Glomerular endothelial cell (primary cell): ENCODE data around the gene PPM1B. TPM values are rescaled to one million over a fixed set of nuclear protein-coding genes. Genes with fewer than 3 reads are reported as not detected.
"Not testable (repeated sequence)": the region's sequence is repeated elsewhere in the genome, so short reads cannot be mapped to it uniquely, and the experiment has no call there.

Experiments used
- DNase-seq: peaks from one replicate; pipeline ENCODE4 v3.0.0-alpha.2; 2011; ENCODE audit warnings: low read depth, low spot score; ENCODE audit errors: extremely low read depth
- total RNA-seq: library from RNA; depleted of rRNA; stranded (reverse); fragments of >200 nt; gene quantifications from 2 replicates; pipeline ENCODE4 v1.2.3, GENCODE V29; 2015

PPM1B gene
- 15.5 and 16.3 TPM in 2 replicates for total RNA-seq

- DNase-seq = no peak
Observed at GRCh38 chr2:44168681-44169154, at the start of gene PPM1B. Gene PPM1B (plus strand): TSS chr2:44168875. CDS start chr2:44201200, 32,325 bp downstream.

DNA sequence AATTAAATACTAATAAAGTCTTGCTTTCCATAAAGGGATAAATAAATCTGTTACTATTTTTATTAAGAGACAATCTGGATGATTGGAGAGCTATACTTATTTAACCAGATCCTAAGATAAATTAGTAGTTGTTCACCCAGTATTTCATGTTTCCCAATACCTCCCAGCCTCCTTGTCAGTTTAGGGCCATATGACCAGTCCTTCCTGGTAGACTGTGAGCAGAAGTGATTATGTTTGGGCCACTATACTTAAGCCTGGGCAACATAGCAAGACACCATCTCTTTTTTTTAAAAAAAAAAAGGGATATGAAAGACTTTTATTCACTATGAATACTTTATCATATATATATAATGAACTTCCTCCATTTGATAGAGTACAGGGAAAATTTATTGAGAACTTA, 48.8 kb upstream of the PPM1B start:
- no peak for DNase-seq

DNA sequence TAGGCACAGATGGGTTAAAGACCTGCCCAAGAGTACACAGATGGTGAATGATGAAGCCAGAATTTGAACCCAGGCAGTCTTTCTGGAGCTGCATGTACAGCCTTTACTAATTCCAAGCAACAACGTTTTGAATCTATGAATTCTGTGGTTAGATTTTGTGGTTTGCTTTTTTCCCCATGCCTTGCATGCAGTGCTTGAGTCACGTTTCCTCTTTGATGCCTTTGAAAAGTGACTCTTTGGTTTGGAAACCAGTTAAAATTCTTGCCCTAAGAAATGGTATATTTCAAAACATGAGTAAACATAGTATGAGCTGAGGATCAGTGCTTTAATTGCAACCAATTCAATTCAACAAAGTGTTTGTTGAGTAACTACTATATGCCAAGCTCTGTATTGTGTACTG, 48.2 kb upstream of the PPM1B start:
- DNase-seq = no peak

DNA sequence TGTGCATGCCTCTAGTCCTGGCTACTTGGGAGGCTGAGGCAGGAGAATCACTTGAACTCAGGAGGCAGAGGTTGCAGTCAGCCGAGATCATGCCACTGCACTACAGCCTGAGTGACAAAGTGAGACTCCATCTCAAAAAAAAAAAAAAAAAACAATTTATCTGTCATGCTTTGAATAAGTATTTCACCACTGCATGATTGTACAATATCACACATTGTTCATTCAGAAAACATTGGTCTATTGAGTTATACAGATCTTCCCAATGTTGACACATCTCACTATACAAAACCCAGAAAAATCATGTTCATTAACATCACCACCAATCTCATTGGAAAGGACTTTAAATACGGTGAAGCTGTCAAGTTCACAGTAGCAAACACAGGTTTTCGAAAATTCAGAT, 46.8 kb upstream of the PPM1B start:
- no peak for DNase-seq

DNA sequence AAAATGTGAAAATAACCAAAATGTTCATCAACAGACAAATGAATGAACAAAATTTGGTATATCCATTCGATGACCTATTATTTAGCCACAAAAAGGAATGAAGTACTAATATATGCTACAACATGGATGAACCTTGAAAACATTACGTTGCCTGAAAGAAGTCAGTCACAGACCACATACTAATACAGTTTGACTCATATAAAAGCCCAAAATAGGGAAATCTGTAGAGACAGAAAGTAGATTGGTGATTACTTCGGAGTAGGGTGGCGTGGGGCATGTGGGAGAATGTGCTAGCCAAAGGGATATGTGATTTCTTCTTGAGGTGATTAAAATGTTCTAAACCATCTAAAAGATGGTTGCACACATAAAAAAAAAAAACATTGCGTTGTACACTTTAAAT, 44.2 kb upstream of the PPM1B start:
- no peak for DNase-seq

- no peak for DNase-seq
Observed at GRCh38 chr2:44126106-44126797, 42.4 kb upstream of the PPM1B start.

- no peak for DNase-seq
Observed at GRCh38 chr2:44130441-44130840, 38.2 kb upstream of the PPM1B start.

- DNase-seq = no peak
Observed at GRCh38 chr2:44131177-44131576, 37.5 kb upstream of the PPM1B start.

GRCh38 chr2:44133602-44134001, 35.1 kb upstream of the PPM1B start:
- not testable (repeated sequence) for DNase-seq

DNA sequence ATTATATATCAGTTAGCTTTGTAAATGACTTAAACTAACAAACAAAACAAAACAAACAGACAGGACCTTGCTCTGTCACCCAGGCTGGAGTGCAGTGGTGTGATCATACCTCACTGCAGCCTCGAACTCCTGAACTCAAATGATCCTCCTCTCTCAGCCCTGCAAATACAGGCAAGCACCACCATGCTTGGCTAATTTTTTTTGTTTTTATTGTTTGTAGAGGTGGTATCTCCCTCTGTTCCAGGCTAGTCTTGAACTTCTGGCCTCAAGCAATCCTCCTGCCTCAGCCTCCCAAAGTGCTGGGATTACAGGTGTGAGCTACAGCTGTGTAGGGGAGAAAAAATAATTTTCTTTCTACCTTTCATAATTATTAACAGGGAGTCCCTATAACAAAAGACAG, 33.8 kb upstream of the PPM1B start:
- DNase-seq = no peak

- no peak for DNase-seq
Observed at GRCh38 chr2:44135296-44135695, 33.4 kb upstream of the PPM1B start.

- no peak for DNase-seq
Observed at GRCh38 chr2:44135771-44136170, 32.9 kb upstream of the PPM1B start.

DNA sequence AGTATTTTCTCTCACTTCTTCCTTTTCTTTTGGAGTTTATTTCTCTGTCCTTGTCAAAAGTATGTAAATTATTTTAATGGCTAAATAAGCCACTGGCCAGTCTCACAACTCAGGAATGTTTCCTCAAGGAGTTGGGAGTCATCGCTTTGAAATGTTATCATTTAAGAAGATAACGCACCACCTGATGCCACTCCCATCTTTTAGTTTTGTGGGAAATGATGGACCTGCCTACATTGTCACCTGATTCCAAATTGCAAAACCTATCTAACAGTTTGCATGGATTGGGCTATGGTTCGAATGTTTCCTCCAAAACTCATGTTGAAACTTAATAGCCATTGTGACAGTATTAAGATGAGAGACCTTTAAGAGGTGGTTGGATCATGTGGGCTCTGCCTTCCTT, 32.4 kb upstream of the PPM1B start:
- DNase-seq = no peak

GRCh38 chr2:44137048-44137447, 31.6 kb upstream of the PPM1B start:
- no peak for DNase-seq

DNA sequence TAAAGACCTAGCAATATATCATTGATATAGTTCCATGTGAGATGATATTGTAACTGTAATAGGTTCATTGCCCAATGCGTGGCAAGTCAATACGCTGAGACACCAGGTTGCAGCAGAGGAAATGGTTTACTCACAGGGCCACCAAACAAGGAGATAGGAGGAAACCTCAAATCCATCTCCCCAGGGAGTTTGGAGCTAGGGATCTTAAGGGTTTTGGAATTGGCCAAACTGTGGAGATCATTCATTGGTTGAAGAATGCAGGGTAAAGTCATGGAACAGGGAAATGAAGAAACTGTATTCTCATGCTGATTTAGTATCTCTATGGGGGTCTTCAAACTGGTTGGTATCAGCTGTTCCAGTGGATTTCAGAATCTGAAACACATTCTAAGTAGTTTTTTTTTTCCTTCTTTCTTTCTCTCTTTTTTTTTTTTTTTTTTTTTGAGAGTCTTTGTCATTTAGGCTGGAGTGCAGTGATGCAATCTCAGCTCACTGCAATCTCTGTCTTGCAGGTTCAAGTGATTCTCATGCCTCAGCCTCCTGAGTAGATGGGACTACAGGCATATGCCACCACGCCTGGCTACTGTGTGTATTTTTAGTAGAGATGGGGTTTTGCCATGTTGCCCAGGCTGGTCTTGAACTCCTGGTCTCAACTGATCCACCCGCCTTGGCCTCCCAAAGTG, 30.7 kb upstream of the PPM1B start:
- DNase-seq = no peak

- no peak for DNase-seq
Observed at GRCh38 chr2:44139741-44140140, 28.9 kb upstream of the PPM1B start.

DNA sequence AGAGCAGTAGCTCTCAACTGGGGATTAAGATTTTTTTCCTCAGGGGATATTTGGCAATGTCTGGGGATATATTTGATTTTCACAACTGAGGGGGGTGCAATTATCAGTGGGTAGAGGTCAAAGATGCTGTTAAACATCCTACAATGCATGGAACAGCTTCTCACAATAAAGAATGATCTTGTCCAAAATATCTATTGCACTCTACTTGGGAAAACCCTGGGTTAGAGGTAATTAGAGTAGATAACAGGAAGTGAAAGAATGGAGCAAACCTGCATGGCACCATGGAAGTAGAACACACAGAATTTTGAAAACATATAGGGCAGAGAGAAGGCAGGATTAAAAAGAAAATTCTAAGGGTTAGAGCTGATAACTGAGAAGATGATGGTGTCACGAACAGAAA, 26.4 kb upstream of the PPM1B start:
- no peak for DNase-seq

DNA sequence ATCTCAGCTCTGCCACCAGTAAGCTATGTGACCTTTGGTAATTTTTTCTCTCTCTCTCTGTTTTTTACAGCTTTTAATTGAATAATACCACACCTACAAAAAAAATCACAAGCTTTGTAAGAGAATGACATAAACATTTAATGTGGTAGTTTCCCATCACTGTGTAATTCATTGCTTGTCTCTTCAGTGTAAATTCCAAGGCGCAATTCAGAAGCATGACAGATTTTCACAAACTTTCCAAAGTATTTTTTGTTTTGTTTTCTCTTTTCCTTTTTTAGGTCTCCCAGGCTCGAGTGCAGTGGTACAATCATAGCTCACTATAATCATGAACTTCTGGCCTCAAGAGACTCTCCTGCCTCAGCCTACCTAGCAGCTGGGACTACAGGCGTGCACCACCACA, 25.0 kb upstream of the PPM1B start:
- DNase-seq = no peak

DNA sequence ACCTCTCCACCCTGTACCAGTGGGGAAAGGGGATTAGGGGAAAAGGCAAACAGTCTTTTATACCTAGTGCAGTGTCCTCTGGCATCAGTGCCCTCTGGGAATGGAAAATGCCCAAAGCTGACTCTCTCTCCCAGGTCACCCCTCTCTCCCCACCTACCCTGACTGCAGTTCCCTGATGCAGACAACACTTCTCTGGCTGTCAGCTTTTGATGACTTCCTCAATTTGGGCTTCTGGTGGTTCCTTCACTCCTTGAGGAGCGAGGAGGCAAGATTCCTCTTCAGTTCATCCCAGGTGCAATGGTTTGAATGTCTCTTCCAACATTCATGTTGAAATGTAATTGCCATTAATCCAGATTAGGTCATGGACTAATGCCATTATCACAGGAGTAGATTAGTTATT, 19.7 kb upstream of the PPM1B start:
- no peak for DNase-seq

DNA sequence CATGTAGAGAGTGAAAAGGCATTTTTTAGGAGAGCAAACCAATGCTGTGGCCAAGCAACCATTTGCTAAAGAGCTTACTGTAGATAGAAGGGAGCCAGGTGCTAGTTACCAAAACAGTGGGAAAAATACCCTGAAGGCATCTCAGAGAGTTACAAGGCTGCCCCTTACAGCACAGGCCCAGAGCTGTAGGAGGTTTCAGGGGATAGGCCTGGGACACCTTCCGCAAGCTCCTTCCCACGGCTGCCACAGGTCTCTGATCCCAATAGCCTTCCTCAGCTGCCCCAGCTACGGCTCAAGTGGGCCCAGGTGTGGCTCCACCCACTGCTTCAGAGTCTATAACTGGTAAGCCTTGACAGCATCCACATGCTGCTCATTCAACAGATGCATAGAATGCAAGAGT, 18.2 kb upstream of the PPM1B start:
- DNase-seq = no peak

DNA sequence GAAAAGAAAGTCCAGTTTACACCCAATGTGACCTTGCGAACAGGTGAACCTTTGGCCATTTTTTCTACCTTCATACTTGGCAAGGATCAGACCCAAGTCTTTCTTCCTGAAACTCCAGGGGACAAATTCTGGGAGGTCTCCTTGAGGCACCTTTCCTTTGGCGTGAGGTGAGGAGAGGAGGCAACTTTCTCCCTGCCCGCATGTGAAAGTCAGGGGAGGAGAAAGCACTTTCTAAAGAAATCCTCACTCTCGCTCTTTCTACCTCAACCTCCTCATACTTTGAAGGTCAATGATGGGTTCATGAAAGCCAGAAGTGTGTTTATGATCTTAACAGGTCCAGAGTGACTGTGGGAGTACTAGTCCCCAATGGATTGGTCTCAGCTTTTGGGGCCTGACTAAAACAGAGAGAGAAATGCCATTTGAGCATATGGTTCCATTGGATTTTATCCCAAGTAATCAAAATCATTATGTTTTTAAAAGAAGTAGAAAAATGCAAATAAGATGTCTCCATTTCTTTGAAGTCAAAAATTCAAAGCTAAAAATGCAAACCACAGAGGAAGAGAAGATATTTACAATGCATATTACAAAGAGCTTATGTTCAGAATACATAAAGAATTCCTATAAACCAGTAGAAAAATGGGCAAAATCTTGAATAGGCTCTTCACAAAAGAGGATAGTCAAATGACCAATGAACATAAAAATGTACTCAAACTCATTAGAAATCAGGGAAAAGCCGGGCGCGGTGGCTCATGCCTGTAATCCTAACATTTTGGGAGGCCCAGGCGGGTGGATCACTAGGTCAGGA, 15.6 kb upstream of the PPM1B start:
- DNase-seq = no peak
